ENCODE data around the gene SGK1.
"Not testable (repeated sequence)": the region's sequence is repeated elsewhere in the genome, so short reads cannot be mapped to it uniquely, and the experiment has no call there.

The SGK1 gene

GRCh38 chr6:134309227-134309626 is 8.7 kb downstream of the SGK1 start:
- no peak for TF ChIP-seq CTCF (IDR thresholded peaks at IDR 0.05; ENCODE audit: low read depth, low read length, missing control alignments)
- no peak overlapping the region for H3K4me3 ChIP-seq (ENCODE audit: low read depth, low read length)
- no peak for DNase-seq (ENCODE audit: low read depth)
- in situ Hi-C loops (cut with HindIII; ENCODE audit: low sequenced_read_pairs), result no loop called here

- no peak for TF ChIP-seq CTCF (IDR thresholded peaks at IDR 0.05; ENCODE audit: low read depth, low read length, missing control alignments)
- no peak for DNase-seq (ENCODE audit: low read depth)
- in situ Hi-C loops (cut with HindIII; ENCODE audit: low sequenced_read_pairs), result no loop called here
- no peak overlapping the region for H3K4me3 ChIP-seq (ENCODE audit: low read depth, low read length)
Measured at GRCh38 chr6:134308800-134309199, 9.1 kb downstream of the SGK1 start.

- in situ Hi-C loops (cut with HindIII; ENCODE audit: low sequenced_read_pairs), result no loop called here
- TF ChIP-seq CTCF (IDR thresholded peaks at IDR 0.05; ENCODE audit: low read depth, low read length, missing control alignments), result no peak
- H3K4me3 ChIP-seq (ENCODE audit: low read depth, low read length), result no peak overlapping the region
- no peak for DNase-seq (ENCODE audit: low read depth)
Measured at GRCh38 chr6:134307870-134308269, 10.0 kb downstream of the SGK1 start.

GRCh38 chr6:134307075-134307474 is 10.8 kb downstream of the SGK1 start:
- no peak for TF ChIP-seq CTCF (IDR thresholded peaks at IDR 0.05; ENCODE audit: low read depth, low read length, missing control alignments)
- no peak for DNase-seq (ENCODE audit: low read depth)
- in situ Hi-C loops (cut with HindIII; ENCODE audit: low sequenced_read_pairs), result no loop called here
- no peak overlapping the region for H3K4me3 ChIP-seq (ENCODE audit: low read depth, low read length)

- in situ Hi-C loops (cut with HindIII; ENCODE audit: low sequenced_read_pairs); DNase-seq (ENCODE audit: low read depth); H3K4me3 ChIP-seq (ENCODE audit: low read depth, low read length): not testable (repeated sequence)
Measured at GRCh38 chr6:134304381-134304780, 13.5 kb downstream of the SGK1 start.

GRCh38 chr6:134303891-134304290 is 14.0 kb downstream of the SGK1 start:
- no peak for DNase-seq (ENCODE audit: low read depth)
- in situ Hi-C loops (cut with HindIII; ENCODE audit: low sequenced_read_pairs), result no loop called here
- no peak for TF ChIP-seq CTCF (IDR thresholded peaks at IDR 0.05; ENCODE audit: low read depth, low read length, missing control alignments)
- H3K4me3 ChIP-seq (ENCODE audit: low read depth, low read length), result no peak overlapping the region

- no peak for TF ChIP-seq CTCF (IDR thresholded peaks at IDR 0.05; ENCODE audit: low read depth, low read length, missing control alignments)
- DNase-seq (ENCODE audit: low read depth), result peak; percentile 72
Measured at GRCh38 chr6:134299236-134299635, 18.7 kb downstream of the SGK1 start.

More at GRCh38 chr6:134299236-134299635, 18.7 kb downstream of the SGK1 start:
- no peak overlapping the region for H3K4me3 ChIP-seq (ENCODE audit: low read depth, low read length)
- in situ Hi-C loops (cut with HindIII; ENCODE audit: low sequenced_read_pairs), result no loop called here
